H9 (cell line): ENCODE data around the gene INPP5F. TPM values are rescaled to one million over a fixed set of nuclear protein-coding genes. Genes with fewer than 3 reads are reported as not detected.

Experiments used
- DNase-seq: peaks from one replicate; pipeline ENCODE4 v3.0.0-alpha.2; 2017
- H2AFZ ChIP-seq: one replicate; pipeline ENCODE4 v1.6.1; 2013; ENCODE audit warnings: mild to moderate bottlenecking, low read length, control low read depth, moderate library complexity
- H2AK5ac ChIP-seq: 2 replicates; pipeline ENCODE4 v1.6.1; 2013; ENCODE audit warnings: low read length, control low read depth, mixed read lengths; ENCODE audit not compliant: insufficient read length
- H2BK120ac ChIP-seq: one replicate; pipeline ENCODE4 v1.6.1; 2013; ENCODE audit warnings: low read depth, mild to moderate bottlenecking, low read length, control low read depth, inconsistent platforms; ENCODE audit not compliant: poor library complexity, severe bottlenecking
- H2BK12ac ChIP-seq: 2 replicates; pipeline ENCODE4 v1.6.1; 2013; ENCODE audit warnings: low read length, control low read depth, mixed read lengths, low read depth; ENCODE audit not compliant: insufficient read length
- H2BK15ac ChIP-seq: 2 replicates; pipeline ENCODE4 v1.6.1; 2013; ENCODE audit warnings: low read depth, low read length, control low read depth
- H2BK20ac ChIP-seq: one replicate; pipeline ENCODE4 v1.6.1; 2013; ENCODE audit warnings: low read depth, mild to moderate bottlenecking, low read length, control low read depth, inconsistent platforms; ENCODE audit not compliant: poor library complexity, severe bottlenecking
- H2BK5ac ChIP-seq: 2 replicates; pipeline ENCODE4 v1.6.1; 2013; ENCODE audit warnings: low read length, control low read depth, mixed read lengths; ENCODE audit not compliant: insufficient read length
- H3K14ac ChIP-seq: 2 replicates; pipeline ENCODE4 v1.6.1; 2013; ENCODE audit warnings: low read length, control low read depth; ENCODE audit not compliant: insufficient read depth
- H3K18ac ChIP-seq: 2 replicates; pipeline ENCODE4 v1.6.1; 2013; ENCODE audit warnings: low read depth, mild to moderate bottlenecking, mixed read lengths, low read length, control low read depth; ENCODE audit not compliant: insufficient read length
- H3K23ac ChIP-seq: 2 replicates; pipeline ENCODE4 v1.6.1; 2013; ENCODE audit warnings: low read length, control low read depth, mixed read lengths, low read depth; ENCODE audit not compliant: insufficient read length
- H3K23me2 ChIP-seq: 2 replicates; pipeline ENCODE4 v1.6.1; 2013; ENCODE audit warnings: low read depth, mild to moderate bottlenecking, mixed read lengths, low read length, control low read depth; ENCODE audit not compliant: insufficient read length, poor library complexity, severe bottlenecking
- H3K27ac ChIP-seq: 2 replicates; pipeline ENCODE4 v1.5.1; 2013; ENCODE audit warnings: low read length, control low read depth, mixed read lengths, low read depth; ENCODE audit not compliant: insufficient read length
- H3K27me3 ChIP-seq: 2 replicates; pipeline ENCODE4 v1.6.1; 2013; ENCODE audit warnings: low read length, control low read depth, inconsistent platforms; ENCODE audit not compliant: insufficient read depth
- H3K4ac ChIP-seq: 2 replicates; pipeline ENCODE4 v1.6.1; 2013; ENCODE audit warnings: low read depth, mild to moderate bottlenecking, control low read depth, inconsistent platforms, low read length, moderate library complexity
- H3K4me1 ChIP-seq: 2 replicates; pipeline ENCODE4 v1.6.1; 2013; ENCODE audit warnings: low read length, control low read depth, inconsistent platforms; ENCODE audit not compliant: insufficient read depth
- H3K4me2 ChIP-seq: 2 replicates; pipeline ENCODE4 v1.6.1; 2013; ENCODE audit warnings: low read length, control low read depth, mixed read lengths; ENCODE audit not compliant: insufficient read length, insufficient read depth
- H3K56ac ChIP-seq: 2 replicates; pipeline ENCODE4 v1.6.1; 2013; ENCODE audit warnings: low read depth, mild to moderate bottlenecking, mixed read lengths, low read length, control low read depth; ENCODE audit not compliant: insufficient read length
- H3K79me1 ChIP-seq: 2 replicates; pipeline ENCODE4 v1.6.1; 2013; ENCODE audit warnings: low read depth, mild to moderate bottlenecking, moderate library complexity, low read length, control low read depth, inconsistent platforms; ENCODE audit not compliant: insufficient read depth, poor library complexity, severe bottlenecking
- H3K79me2 ChIP-seq: 2 replicates; pipeline ENCODE4 v1.6.1; 2013; ENCODE audit warnings: low read length, control low read depth, inconsistent platforms; ENCODE audit not compliant: insufficient read depth
- H3K9ac ChIP-seq: 2 replicates; pipeline ENCODE4 v1.6.1; 2013; ENCODE audit warnings: low read length, control low read depth, mixed read lengths; ENCODE audit not compliant: insufficient read length; ENCODE audit errors: extremely low read depth
- H3K9me3 ChIP-seq: one replicate; pipeline ENCODE4 v1.6.1; 2013; ENCODE audit warnings: low read depth, low read length, inconsistent platforms; ENCODE audit not compliant: control insufficient read depth
- H3T11ph ChIP-seq: one replicate; pipeline ENCODE4 v1.6.1; 2013; ENCODE audit warnings: mild to moderate bottlenecking, low read length, control low read depth, inconsistent platforms
- H4K20me1 ChIP-seq: one replicate; pipeline ENCODE4 v1.6.1; 2013; ENCODE audit not compliant: control insufficient read depth, insufficient read length, insufficient read depth
- H4K5ac ChIP-seq: 2 replicates; pipeline ENCODE4 v1.6.1; 2013; ENCODE audit warnings: low read depth, mild to moderate bottlenecking, mixed read lengths, low read length, control low read depth; ENCODE audit not compliant: insufficient read length
- H4K8ac ChIP-seq: replicated peaks from 2 replicates; pipeline ENCODE4 v1.6.1; 2013; ENCODE audit warnings: low read length, control low read depth, mixed read lengths, low read depth; ENCODE audit not compliant: insufficient read length
- H4K91ac ChIP-seq: 2 replicates; pipeline ENCODE4 v1.6.1; 2013; ENCODE audit warnings: low read depth, mild to moderate bottlenecking, moderate library complexity, mixed read lengths, low read length, control low read depth; ENCODE audit not compliant: insufficient read length
- H3K27ac Mint-ChIP-seq, 3 experiments: 2 replicates in 2 of 3; 3 replicates in 1 of 3; pipeline ENCODE4 v1.8.0; 2020 to 2021; ENCODE audit warnings: mixed read lengths in 3 of 3, mild to moderate bottlenecking in 1 of 3, moderate library complexity in 1 of 3
- H3K27me3 Mint-ChIP-seq: 2 replicates; pipeline ENCODE4 v1.8.0; 2021; ENCODE audit warnings: low read depth, mild to moderate bottlenecking, moderate library complexity, mixed read lengths
- H3K36me3 Mint-ChIP-seq, 3 experiments: 2 replicates in 2 of 3; 3 replicates in 1 of 3; pipeline ENCODE4 v1.8.0; 2020 to 2021; ENCODE audit warnings: low read depth in 3 of 3, mixed read lengths in 3 of 3; ENCODE audit not compliant: insufficient read depth in 1 of 3
- H3K4me1 Mint-ChIP-seq, 2 experiments: 2 replicates each; pipeline ENCODE4 v1.8.0; 2020; ENCODE audit warnings: mixed read lengths in 2 of 2
- H3K4me3 Mint-ChIP-seq, 2 experiments: 2 replicates in 1 of 2; 3 replicates in 1 of 2; pipeline ENCODE4 v1.8.0; 2020 to 2021; ENCODE audit warnings: mild to moderate bottlenecking in 2 of 2, mixed read lengths in 2 of 2, moderate library complexity in 1 of 2
- H3K9me3 Mint-ChIP-seq, 2 experiments: 2 replicates in 1 of 2; 3 replicates in 1 of 2; pipeline ENCODE4 v1.8.0; 2020; ENCODE audit warnings: mild to moderate bottlenecking in 2 of 2, mixed read lengths in 2 of 2, moderate library complexity in 1 of 2
- WGBS: extraction: QIAGEN DNeasy Blood & Tissue Kit; methylation state at CpG from one replicate; pipeline ENCODE4 v1.1.7; 2013; ENCODE audit warnings: missing lambda C conversion rate, low lambda C conversion rate, mixed read lengths; ENCODE audit not compliant: insufficient read length; ENCODE audit errors: extremely low coverage; 5-methylcytosine and 5-hydroxymethylcytosine counted together
- total RNA-seq: library from RNA; stranded (reverse); gene quantifications from 2 replicates; pipeline ENCODE4 v1.2.1, GENCODE V29; 2021
- TF ChIP-seq, protein P1 (sequence below): fragments of 200-600 bp; sonication (generic); conservative IDR thresholded peaks from 3 replicates; pipeline ENCODE4 v1.8.0; 2021; ENCODE audit warnings: antibody characterized with exemption, mild to moderate bottlenecking

Gene INPP5F
- total RNA-seq, 1 experiment from 2014 or later, result 108 TPM

DNA sequence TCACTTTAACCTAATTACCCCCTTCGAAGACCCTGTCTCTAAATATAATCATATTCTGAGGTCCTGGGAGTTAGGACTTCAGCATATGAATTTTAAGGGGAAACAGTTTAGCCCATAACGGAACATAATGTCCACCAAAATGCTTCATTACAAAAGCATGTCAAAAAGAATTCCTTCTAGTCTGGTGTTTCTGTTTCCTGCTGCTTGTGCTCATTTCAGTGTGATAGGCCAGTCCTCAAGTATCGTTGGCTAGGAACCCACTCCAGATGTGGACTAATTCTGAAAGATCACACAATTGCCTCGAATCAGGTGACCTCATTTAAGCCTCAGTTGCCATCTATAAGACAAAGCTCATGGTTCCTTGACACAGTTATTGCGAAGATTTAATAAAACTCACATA, 29.6 kb downstream of the INPP5F start:
- Histone ChIP-seq H3K27ac (no peak overlapping the region), H3K4ac (no peak overlapping the region), H2BK15ac (no peak overlapping the region), H2AFZ (no peak overlapping the region), H3K23ac (no peak overlapping the region), H3K56ac (no peak overlapping the region), H3K4me2 (no peak overlapping the region), H3K79me2 (no peaks in the 10 kb centered on the region), H3K9me3 (no peaks in the 10 kb centered on the region), H3K18ac (no peak overlapping the region), H3K27me3 (no peaks in the 10 kb centered on the region), H2BK5ac (no peak overlapping the region), H4K5ac (no peak overlapping the region), H3K9ac (no peak overlapping the region), H3T11ph (no peak overlapping the region), H3K23me2 (no peaks in the 10 kb centered on the region), H2BK20ac (no peak overlapping the region), H2BK12ac (no peak overlapping the region), H4K91ac (no peak overlapping the region), H2AK5ac (no peak overlapping the region), H4K20me1 (no peaks in the 10 kb centered on the region), H3K14ac (no peak overlapping the region), H2BK120ac (no peak overlapping the region), H3K4me1 (no peaks in the 10 kb centered on the region), H3K79me1 (no peaks in the 10 kb centered on the region), H4K8ac (no peak overlapping the region)
- Mint-ChIP-seq H3K9me3 (no peaks in the 10 kb centered on the region), H3K36me3 (peaks cover 0 to 5% (median 0%) of the 10 kb centered on the region in 3 experiments; a peak in 3 of 7 replicates), H3K27ac (no peak overlapping the region; a peak in 1 of 7 replicates), H3K4me3 (no peak overlapping the region), H3K27me3 (no peaks in the 10 kb centered on the region), H3K4me1 (peaks cover 13 to 21% of the 10 kb centered on the region in 2 experiments)
- TF ChIP-seq, protein P1, sequence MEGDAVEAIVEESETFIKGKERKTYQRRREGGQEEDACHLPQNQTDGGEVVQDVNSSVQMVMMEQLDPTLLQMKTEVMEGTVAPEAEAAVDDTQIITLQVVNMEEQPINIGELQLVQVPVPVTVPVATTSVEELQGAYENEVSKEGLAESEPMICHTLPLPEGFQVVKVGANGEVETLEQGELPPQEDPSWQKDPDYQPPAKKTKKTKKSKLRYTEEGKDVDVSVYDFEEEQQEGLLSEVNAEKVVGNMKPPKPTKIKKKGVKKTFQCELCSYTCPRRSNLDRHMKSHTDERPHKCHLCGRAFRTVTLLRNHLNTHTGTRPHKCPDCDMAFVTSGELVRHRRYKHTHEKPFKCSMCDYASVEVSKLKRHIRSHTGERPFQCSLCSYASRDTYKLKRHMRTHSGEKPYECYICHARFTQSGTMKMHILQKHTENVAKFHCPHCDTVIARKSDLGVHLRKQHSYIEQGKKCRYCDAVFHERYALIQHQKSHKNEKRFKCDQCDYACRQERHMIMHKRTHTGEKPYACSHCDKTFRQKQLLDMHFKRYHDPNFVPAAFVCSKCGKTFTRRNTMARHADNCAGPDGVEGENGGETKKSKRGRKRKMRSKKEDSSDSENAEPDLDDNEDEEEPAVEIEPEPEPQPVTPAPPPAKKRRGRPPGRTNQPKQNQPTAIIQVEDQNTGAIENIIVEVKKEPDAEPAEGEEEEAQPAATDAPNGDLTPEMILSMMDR, result no peak
- DNase-seq, result no peak
- no CpG with 5 or more reads among the region's 5 CpGs for WGBS
